Astrocyte (in vitro differentiated cells and primary cell): ENCODE results near the gene NCLN. TPM values are rescaled to one million over a fixed set of nuclear protein-coding genes. Genes with fewer than 3 reads are reported as not detected.
A peak's percentile ranks its signal among the peaks of the same experiment; 100 is the strongest.

ENCODE experiments used
- DNase-seq: peaks from one replicate; pipeline ENCODE4 v3.0.0-alpha.2; 2010; ENCODE audit warnings: low read depth
- FAIRE-seq: peaks from 2 replicates; lab custom pipeline; 2011; peaks lifted over from hg19 to GRCh38; lab: Jason Lieb, UNC
- H2AFZ ChIP-seq: 2 replicates; pipeline ENCODE4 v1.6.0; 2012; ENCODE audit warnings: low read depth, low read length, inconsistent platforms
- H3K27ac ChIP-seq: 2 replicates; pipeline ENCODE4 v1.5.1; 2011; ENCODE audit warnings: low read depth, low read length, inconsistent platforms
- H3K27me3 ChIP-seq: 2 replicates; pipeline ENCODE4 v1.6.0; 2011; ENCODE audit warnings: low read length, inconsistent platforms; ENCODE audit not compliant: insufficient read depth
- H3K36me3 ChIP-seq: 2 replicates; pipeline ENCODE4 v1.5.1; 2011; ENCODE audit warnings: low read length, inconsistent platforms; ENCODE audit not compliant: insufficient read depth
- H3K4me1 ChIP-seq: 2 replicates; pipeline ENCODE4 v1.5.1; 2011; ENCODE audit warnings: low read length, inconsistent platforms; ENCODE audit not compliant: insufficient read depth
- H3K4me2 ChIP-seq: 2 replicates; pipeline ENCODE4 v1.6.0; 2012; ENCODE audit warnings: low read length, inconsistent platforms
- H3K4me3 ChIP-seq: 2 replicates; pipeline ENCODE4 v1.5.1; 2011; ENCODE audit warnings: low read depth, mild to moderate bottlenecking, low read length, inconsistent platforms; ENCODE audit not compliant: insufficient read depth
- H3K79me2 ChIP-seq: 2 replicates; pipeline ENCODE4 v1.6.0; 2012; ENCODE audit warnings: mild to moderate bottlenecking, low read length, inconsistent platforms; ENCODE audit not compliant: insufficient read depth
- H3K9ac ChIP-seq: 2 replicates; pipeline ENCODE4 v1.6.0; 2012; ENCODE audit warnings: mild to moderate bottlenecking, low read length, inconsistent platforms
- H3K9me3 ChIP-seq: 2 replicates; pipeline ENCODE4 v1.5.1; 2012; ENCODE audit warnings: low read depth, mild to moderate bottlenecking, low read length, inconsistent platforms; ENCODE audit not compliant: insufficient read depth
- H4K20me1 ChIP-seq: 2 replicates; pipeline ENCODE4 v1.6.0; 2012; ENCODE audit warnings: low read length, inconsistent platforms; ENCODE audit not compliant: insufficient read depth
- H3K27ac Mint-ChIP-seq: one replicate; pipeline ENCODE4 v1.8.0; 2021; ENCODE audit warnings: mild to moderate bottlenecking, mixed read lengths; ENCODE audit not compliant: unreplicated experiment
- H3K27me3 Mint-ChIP-seq: one replicate; pipeline ENCODE4 v1.8.0; 2021; ENCODE audit warnings: low read depth, mixed read lengths; ENCODE audit not compliant: unreplicated experiment
- H3K36me3 Mint-ChIP-seq: one replicate; pipeline ENCODE4 v1.8.0; 2021; ENCODE audit warnings: low read depth, mixed read lengths; ENCODE audit not compliant: unreplicated experiment
- H3K4me1 Mint-ChIP-seq: one replicate; pipeline ENCODE4 v1.8.0; 2021; ENCODE audit warnings: low read depth, mixed read lengths; ENCODE audit not compliant: unreplicated experiment
- H3K4me3 Mint-ChIP-seq: one replicate; pipeline ENCODE4 v1.8.0; 2021; ENCODE audit warnings: mild to moderate bottlenecking, moderate library complexity, mixed read lengths; ENCODE audit not compliant: unreplicated experiment
- H3K9me3 Mint-ChIP-seq: one replicate; pipeline ENCODE4 v1.8.0; 2021; ENCODE audit warnings: mild to moderate bottlenecking, mixed read lengths; ENCODE audit not compliant: unreplicated experiment
- EZH2 ChIP-seq: IDR thresholded peaks from 2 replicates; pipeline ENCODE4 v1.6.1; 2012; ENCODE audit warnings: mild to moderate bottlenecking, low read length, inconsistent platforms; ENCODE audit not compliant: insufficient read depth
- total RNA-seq: library from RNA; stranded (reverse); gene quantifications from 2 replicates; pipeline ENCODE4 v1.2.1, GENCODE V29; 2021
- TF ChIP-seq, protein P1 (sequence below): IDR thresholded peaks from 2 replicates; pipeline ENCODE4 v1.5.1; 2011; ENCODE audit warnings: low read depth, mild to moderate bottlenecking, inconsistent platforms, low read length, moderate library complexity; ENCODE audit not compliant: insufficient read depth

The NCLN gene
- total RNA-seq, 1 donor from 2014 or later: 95.8 TPM

DNA sequence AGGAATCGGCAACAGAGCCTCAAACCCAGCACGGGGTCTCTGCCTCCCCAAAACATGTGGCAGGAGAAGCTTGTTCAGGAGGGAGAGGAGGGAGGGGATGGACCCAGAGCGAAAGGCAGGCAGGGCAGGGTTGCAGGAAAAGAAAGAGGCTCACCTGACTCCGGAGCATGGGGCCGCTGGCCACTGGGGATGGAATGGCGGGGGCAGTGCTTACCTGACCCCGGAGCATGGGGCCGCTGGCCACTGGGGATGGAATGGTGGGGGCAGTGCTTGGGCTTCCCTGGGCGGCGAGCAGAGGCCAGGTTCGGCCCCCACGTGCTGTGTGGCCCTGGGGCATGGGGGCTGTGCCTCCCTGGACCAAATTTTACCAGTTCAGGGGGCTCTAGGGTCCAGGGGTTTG, 25.5 kb downstream of the NCLN start:
- Histone ChIP-seq H4K20me1 (no peaks in the 10 kb centered on the region), H3K27me3 (no peaks in the 10 kb centered on the region), H2AFZ (no peak overlapping the region), H3K4me1 (no peaks in the 10 kb centered on the region), H3K27ac (no peak overlapping the region), H3K4me2 (no peak overlapping the region), H3K36me3 (no peaks in the 10 kb centered on the region), H3K79me2 (no peaks in the 10 kb centered on the region), H3K9ac (no peak overlapping the region), H3K9me3 (no peaks in the 10 kb centered on the region), H3K4me3 (no peak overlapping the region)
- no peak for DNase-seq
- TF ChIP-seq, protein P1, sequence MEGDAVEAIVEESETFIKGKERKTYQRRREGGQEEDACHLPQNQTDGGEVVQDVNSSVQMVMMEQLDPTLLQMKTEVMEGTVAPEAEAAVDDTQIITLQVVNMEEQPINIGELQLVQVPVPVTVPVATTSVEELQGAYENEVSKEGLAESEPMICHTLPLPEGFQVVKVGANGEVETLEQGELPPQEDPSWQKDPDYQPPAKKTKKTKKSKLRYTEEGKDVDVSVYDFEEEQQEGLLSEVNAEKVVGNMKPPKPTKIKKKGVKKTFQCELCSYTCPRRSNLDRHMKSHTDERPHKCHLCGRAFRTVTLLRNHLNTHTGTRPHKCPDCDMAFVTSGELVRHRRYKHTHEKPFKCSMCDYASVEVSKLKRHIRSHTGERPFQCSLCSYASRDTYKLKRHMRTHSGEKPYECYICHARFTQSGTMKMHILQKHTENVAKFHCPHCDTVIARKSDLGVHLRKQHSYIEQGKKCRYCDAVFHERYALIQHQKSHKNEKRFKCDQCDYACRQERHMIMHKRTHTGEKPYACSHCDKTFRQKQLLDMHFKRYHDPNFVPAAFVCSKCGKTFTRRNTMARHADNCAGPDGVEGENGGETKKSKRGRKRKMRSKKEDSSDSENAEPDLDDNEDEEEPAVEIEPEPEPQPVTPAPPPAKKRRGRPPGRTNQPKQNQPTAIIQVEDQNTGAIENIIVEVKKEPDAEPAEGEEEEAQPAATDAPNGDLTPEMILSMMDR: no peak
- no peak for TF ChIP-seq EZH2
- Mint-ChIP-seq H3K36me3 (peaks cover 9% of the 10 kb centered on the region), H3K9me3 (no peaks in the 10 kb centered on the region), H3K27ac (no peak overlapping the region), H3K4me1 (no peaks in the 10 kb centered on the region), H3K27me3 (peaks cover 2% of the 10 kb centered on the region), H3K4me3 (no peak overlapping the region)
- no peak for FAIRE-seq

DNA sequence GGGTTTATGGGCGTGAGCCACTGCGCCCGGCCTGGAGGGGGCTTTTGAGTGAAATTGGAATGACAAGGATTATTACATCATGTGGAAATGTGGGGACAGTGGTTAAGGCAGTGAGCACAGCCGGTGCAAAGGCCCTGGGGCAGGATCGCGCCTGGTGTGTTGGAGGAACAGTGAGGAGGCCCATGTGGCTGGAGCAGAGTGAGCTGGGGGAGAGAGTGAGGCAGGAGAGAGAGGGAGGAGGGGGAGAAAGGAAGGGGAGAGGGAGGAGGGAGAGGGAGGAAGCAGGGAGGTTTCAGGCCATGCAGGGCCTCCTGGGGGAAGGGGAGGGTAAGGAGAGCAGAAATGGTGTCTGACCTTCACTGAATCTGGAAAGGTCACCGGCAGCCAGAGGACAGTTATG, 27.4 kb downstream of the NCLN start:
- Histone ChIP-seq H4K20me1 (no peaks in the 10 kb centered on the region), H3K27ac (no peak overlapping the region), H2AFZ (no peak overlapping the region), H3K27me3 (no peaks in the 10 kb centered on the region), H3K4me2 (no peak overlapping the region), H3K9ac (no peak overlapping the region), H3K4me3 (no peak overlapping the region), H3K4me1 (no peaks in the 10 kb centered on the region), H3K36me3 (no peaks in the 10 kb centered on the region), H3K79me2 (no peaks in the 10 kb centered on the region), H3K9me3 (no peaks in the 10 kb centered on the region)
- Mint-ChIP-seq H3K9me3 (no peaks in the 10 kb centered on the region), H3K27ac (no peak overlapping the region), H3K4me1 (no peaks in the 10 kb centered on the region), H3K36me3 (peaks cover 13% of the 10 kb centered on the region), H3K4me3 (no peak overlapping the region), H3K27me3 (peaks cover 2% of the 10 kb centered on the region)
- FAIRE-seq (no peak), DNase-seq (no peak)
- no peak for TF ChIP-seq EZH2
- TF ChIP-seq, protein P1: no peak

DNA sequence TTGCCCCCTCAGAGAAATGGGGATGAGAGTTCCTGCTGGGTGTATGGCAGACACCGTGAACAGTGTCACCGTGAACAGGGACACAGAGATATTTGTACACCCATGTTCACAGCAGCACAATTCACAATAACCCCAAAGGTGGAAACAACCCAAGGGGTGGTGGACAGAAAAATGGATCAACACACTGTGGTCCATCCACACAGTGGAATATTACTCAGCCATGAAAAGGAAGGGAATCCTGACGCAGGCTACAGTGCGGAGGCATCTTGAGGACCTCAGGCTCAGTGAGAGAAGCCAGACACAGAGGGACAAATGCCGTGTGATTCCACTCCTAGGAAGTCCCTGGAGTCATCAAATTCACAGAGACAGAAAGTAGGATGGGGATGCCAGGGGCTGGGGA, 31.1 kb downstream of the NCLN start:
- DNase-seq (no peak), FAIRE-seq (no peak)
- Histone ChIP-seq H4K20me1 (no peaks in the 10 kb centered on the region), H3K27me3 (no peaks in the 10 kb centered on the region), H2AFZ (no peak overlapping the region), H3K4me3 (no peak overlapping the region), H3K4me2 (no peak overlapping the region), H3K9ac (no peak overlapping the region), H3K9me3 (no peaks in the 10 kb centered on the region), H3K36me3 (no peaks in the 10 kb centered on the region), H3K27ac (no peak overlapping the region), H3K4me1 (no peaks in the 10 kb centered on the region), H3K79me2 (no peaks in the 10 kb centered on the region)
- peaks cover 2% of the 10 kb centered on the region for H3K9me3 Mint-ChIP-seq
- peak overlapping the region; percentile 20 for H3K27ac Mint-ChIP-seq
- TF ChIP-seq, protein P1: no peak
- no peak for TF ChIP-seq EZH2
- H3K27me3 Mint-ChIP-seq: peaks cover 8% of the 10 kb centered on the region
- H3K4me3 Mint-ChIP-seq: peak overlapping the region; percentile 6
- no peaks in the 10 kb centered on the region for H3K4me1 Mint-ChIP-seq
- peaks cover 9% of the 10 kb centered on the region for H3K36me3 Mint-ChIP-seq
